ENCODE measurements around the gene GRID1. TPM values are rescaled to one million over a fixed set of nuclear protein-coding genes. Genes with fewer than 3 reads are reported as not detected.

The GRID1 gene
- total RNA-seq, 1 experiment from 2014 or later: 5.6 TPM

DNA sequence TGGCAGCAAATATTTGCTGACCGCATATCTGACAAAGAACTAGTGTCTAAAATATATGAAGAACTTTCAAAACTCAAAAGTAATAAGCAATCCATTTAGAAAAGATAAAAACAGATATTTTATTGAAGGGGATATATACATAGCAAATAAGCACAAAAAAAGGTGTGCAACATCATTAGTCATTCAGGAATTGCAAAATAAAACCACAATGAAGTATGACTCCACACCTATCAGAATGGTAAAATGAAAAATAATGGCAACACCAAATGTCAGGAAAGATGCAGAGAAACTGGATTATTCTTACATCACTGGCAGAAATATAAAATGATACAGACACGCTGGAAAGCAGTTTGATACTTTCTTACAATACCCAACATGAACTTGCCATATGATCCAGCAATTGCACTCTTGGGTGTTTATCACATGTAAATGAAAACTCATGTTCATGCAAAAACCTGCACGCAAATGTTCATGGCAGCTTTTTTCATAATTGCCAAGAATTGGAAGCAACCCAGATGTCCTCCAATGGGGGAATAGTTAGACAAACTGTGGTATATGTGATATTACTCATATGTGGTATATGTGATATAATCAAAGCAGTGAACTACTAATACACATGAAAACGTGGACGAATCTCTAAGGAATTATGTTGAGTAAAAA is 645.5 kb downstream of the GRID1 start:
- POLR2A ChIA-PET: no interaction called here
- no peak for DNase-seq (ENCODE audit: low read depth, low spot score)

DNA sequence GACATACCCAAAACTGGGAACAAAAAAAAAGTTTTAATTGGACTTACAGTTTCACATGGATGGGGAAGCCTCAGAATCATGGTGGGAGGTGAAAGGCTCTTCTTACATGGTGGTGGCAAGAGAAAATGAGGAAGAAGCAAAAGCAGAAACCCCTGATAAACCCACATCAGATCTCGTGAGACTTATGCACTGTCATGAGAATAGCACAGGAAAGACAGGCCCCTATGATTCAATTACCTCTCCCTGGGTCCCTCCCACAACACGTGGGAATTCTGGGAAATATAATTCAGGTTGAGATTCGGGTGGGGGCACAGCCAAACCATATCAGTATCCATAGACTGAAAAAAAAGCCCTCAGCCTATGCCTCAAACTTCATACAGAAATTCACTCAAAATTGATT is 647.2 kb downstream of the GRID1 start:
- H3K79me2 ChIP-seq (ENCODE audit: insufficient read depth, low read length): no peaks in the 10 kb centered on the region
- H3K4me1 ChIP-seq (ENCODE audit: control insufficient read depth in 1 of 2, insufficient read depth in 2 of 2, low read length in 2 of 2): no peaks in the 10 kb centered on the region
- no peak overlapping the region for H3K4me2 ChIP-seq (ENCODE audit: low read length)
- no peak overlapping the region for H2AFZ ChIP-seq (ENCODE audit: low read depth, low read length, poor library complexity, severe bottlenecking)
- TF ChIP-seq CBX3 (IDR thresholded peaks at IDR 0.05; ENCODE audit: low read depth) (no peak), RAD21 (IDR thresholded peaks at IDR 0.05; ENCODE audit: low read depth) (no peak), POLR2A (IDR thresholded peaks at IDR 0.05; ENCODE audit: borderline replicate concordance, extremely low read depth, insufficient read depth, insufficient read length) (no peak)
- intact Hi-C loops (cut with micrococcal nuclease): no loop called here
- no peaks in the 10 kb centered on the region for H4K20me1 ChIP-seq (ENCODE audit: insufficient read depth)
- no peaks in the 10 kb centered on the region for H3K9me2 ChIP-seq (ENCODE audit: insufficient read depth)
- H3K9ac ChIP-seq (ENCODE audit: low read length): no peak overlapping the region
- H3K27ac ChIP-seq (ENCODE audit: low read depth, low read length): no peak overlapping the region
- no TSS peak for BruUV-seq (replicated peaks)
- ChIA-PET POLR2A (no interaction called here), RAD21 (ENCODE audit: low non-redundant PET in 1 of 2, low total read pairs in 2 of 2, uncharacterized antibody in 2 of 2, unreplicated experiment in 2 of 2) (no interaction called here), CTCF (no interaction called here)
- no peaks in the 10 kb centered on the region for H3K27me3 ChIP-seq (ENCODE audit: insufficient read depth, low read length)
- ATAC-seq (no peak), DNase-seq (ENCODE audit: low read depth, low spot score) (no peak)
- H3K36me3 ChIP-seq (ENCODE audit: control insufficient read depth in 1 of 2, insufficient read depth in 2 of 2, low read length in 2 of 2): no peaks in the 10 kb centered on the region
- no peaks in the 10 kb centered on the region for H3K9me3 ChIP-seq (ENCODE audit: control insufficient read depth in 1 of 2, insufficient read depth in 1 of 2, low read depth in 1 of 2, low read length in 2 of 2)
- H3K4me3 ChIP-seq (replicated peaks in 1 of 2; ENCODE audit: low read depth in 1 of 2, low read length in 2 of 2): no peak overlapping the region

More for the DNA sequence above, 645.5 kb downstream of the GRID1 start:
- Histone ChIP-seq H3K79me2 (ENCODE audit: insufficient read depth, low read length) (no peaks in the 10 kb centered on the region), H3K27ac (ENCODE audit: low read depth, low read length) (no peak overlapping the region), H3K9me2 (ENCODE audit: insufficient read depth) (no peaks in the 10 kb centered on the region), H4K20me1 (ENCODE audit: insufficient read depth) (no peaks in the 10 kb centered on the region), H3K27me3 (ENCODE audit: insufficient read depth, low read length) (no peaks in the 10 kb centered on the region), H3K36me3 (ENCODE audit: control insufficient read depth in 1 of 2, insufficient read depth in 2 of 2, low read length in 2 of 2) (no peaks in the 10 kb centered on the region), H3K4me2 (ENCODE audit: low read length) (no peak overlapping the region), H3K9me3 (ENCODE audit: control insufficient read depth in 1 of 2, insufficient read depth in 1 of 2, low read depth in 1 of 2, low read length in 2 of 2) (no peaks in the 10 kb centered on the region), H3K9ac (ENCODE audit: low read length) (no peak overlapping the region), H3K4me3 (replicated peaks in 1 of 2; ENCODE audit: low read depth in 1 of 2, low read length in 2 of 2) (no peak overlapping the region), H2AFZ (ENCODE audit: low read depth, low read length, poor library complexity, severe bottlenecking) (no peak overlapping the region), H3K4me1 (ENCODE audit: control insufficient read depth in 1 of 2, insufficient read depth in 2 of 2, low read length in 2 of 2) (no peaks in the 10 kb centered on the region)
- no TSS peak for BruUV-seq (replicated peaks)
- no peak for TF ChIP-seq SIN3A (IDR thresholded peaks at IDR 0.05; ENCODE audit: low read depth)
- RAD21 ChIA-PET (ENCODE audit: low non-redundant PET in 1 of 2, low total read pairs in 2 of 2, uncharacterized antibody in 2 of 2, unreplicated experiment in 2 of 2): no interaction called here
- ATAC-seq: no peak
- intact Hi-C loops (cut with micrococcal nuclease): no loop called here
- CTCF ChIA-PET: no interaction called here

Measured in HCT116 (cell line).